PC-9 (cell line): Measurements from ENCODE around the gene PTPRR. TPM values are rescaled to one million over a fixed set of nuclear protein-coding genes. Genes with fewer than 3 reads are reported as not detected.

Experiments used
- BruUV-seq: library from RNA; stranded (reverse); fragments of 400-500 nt; replicated peaks from 2 replicates; lab custom pipeline; 2021; lab: Mats Ljungman, UMichigan
- CTCF ChIA-PET: fragments of 300-600 bp; sonication (Branson Sonifier 250); formaldehyde crosslinking; loops from one replicate; lab custom pipeline; 2022; ENCODE audit warnings: antibody characterized with exemption; lab: Charles Lee
- POLR2A ChIA-PET: fragments of 300-600 bp; sonication (Branson Sonifier 250); formaldehyde crosslinking; loops from one replicate; lab custom pipeline; 2022; ENCODE audit warnings: antibody characterized with exemption; ENCODE audit not compliant: unreplicated experiment; lab: Charles Lee
- DNase-seq, 2 experiments: peaks; one replicate each; pipeline versions ENCODE4 v3.0.0 to v3.0.0-alpha.2; 2015 to 2022; ENCODE audit warnings: mixed read lengths in 1 of 2
- H2AFZ ChIP-seq: fragments of 200-600 bp; sonication (generic); 2 replicates; pipeline ENCODE4 v1.8.1; 2017; ENCODE audit warnings: antibody characterized with exemption
- H3F3A ChIP-seq: fragments of 200-600 bp; sonication (generic); 2 replicates; pipeline ENCODE4 v1.8.1; 2017; ENCODE audit warnings: antibody characterized with exemption, mild to moderate bottlenecking, low read depth; ENCODE audit not compliant: insufficient read depth
- H3K27ac ChIP-seq: fragments of 200-600 bp; sonication (generic); 2 replicates; pipeline ENCODE4 v1.6.1; 2016; ENCODE audit warnings: mixed run types
- H3K27me3 ChIP-seq: fragments of 200-600 bp; sonication (generic); 2 replicates; pipeline ENCODE4 v1.6.1; 2016; ENCODE audit warnings: low read depth, mixed run types; ENCODE audit not compliant: insufficient read depth
- H3K36me3 ChIP-seq: fragments of 200-600 bp; sonication (generic); 2 replicates; pipeline ENCODE4 v1.6.1; 2016; ENCODE audit warnings: low read depth, mixed run types
- H3K4me1 ChIP-seq: fragments of 200-600 bp; sonication (generic); replicated peaks from 2 replicates; pipeline ENCODE4 v1.6.1; 2016; ENCODE audit warnings: mixed run types; ENCODE audit not compliant: insufficient read depth
- H3K4me2 ChIP-seq: fragments of 200-600 bp; sonication (generic); 2 replicates; pipeline ENCODE4 v1.6.1; 2017; ENCODE audit warnings: mixed run types
- H3K4me3 ChIP-seq: fragments of 200-600 bp; sonication (generic); 2 replicates; pipeline ENCODE4 v1.6.1; 2016; ENCODE audit warnings: mixed run types
- H3K79me2 ChIP-seq: fragments of 200-600 bp; sonication (generic); 2 replicates; pipeline ENCODE4 v1.6.1; 2017; ENCODE audit warnings: low read depth, mixed run types
- H3K9me2 ChIP-seq: fragments of 200-600 bp; sonication (generic); 2 replicates; pipeline ENCODE4 v1.8.1; 2017; ENCODE audit warnings: mild to moderate bottlenecking; ENCODE audit not compliant: insufficient read depth
- H3K9me3 ChIP-seq: fragments of 200-600 bp; sonication (generic); 2 replicates; pipeline ENCODE4 v1.8.1; 2016; ENCODE audit warnings: low read depth; ENCODE audit not compliant: insufficient read depth
- H4K20me1 ChIP-seq: fragments of 200-600 bp; sonication (generic); 2 replicates; pipeline ENCODE4 v1.8.1; 2017; ENCODE audit not compliant: insufficient read depth
- EZH2 ChIP-seq: fragments of 200-600 bp; sonication (generic); IDR thresholded peaks from 2 replicates; pipeline ENCODE4 v1.8.0; 2017; ENCODE audit warnings: antibody characterized with exemption, low read depth
- intact Hi-C: fragments of 100-400 bp; cut with micrococcal nuclease; formaldehyde crosslinking; loops from one replicate; pipeline ENCODE4 v1.10.0; 2022; ENCODE audit not compliant: unreplicated experiment
- total RNA-seq: library from RNA; stranded (reverse); gene quantifications from 2 replicates; pipeline ENCODE4 v1.2.3, GENCODE V29; 2021
- TF ChIP-seq, protein P1 (sequence below): fragments of 200-600 bp; sonication (generic); conservative IDR thresholded peaks from 2 replicates; pipeline ENCODE4 v1.6.1; 2017; ENCODE audit warnings: mixed run types, antibody characterized with exemption, mild to moderate bottlenecking, moderate library complexity

The PTPRR gene
- total RNA-seq, 1 experiment from 2014 or later = 12.2 TPM

DNA sequence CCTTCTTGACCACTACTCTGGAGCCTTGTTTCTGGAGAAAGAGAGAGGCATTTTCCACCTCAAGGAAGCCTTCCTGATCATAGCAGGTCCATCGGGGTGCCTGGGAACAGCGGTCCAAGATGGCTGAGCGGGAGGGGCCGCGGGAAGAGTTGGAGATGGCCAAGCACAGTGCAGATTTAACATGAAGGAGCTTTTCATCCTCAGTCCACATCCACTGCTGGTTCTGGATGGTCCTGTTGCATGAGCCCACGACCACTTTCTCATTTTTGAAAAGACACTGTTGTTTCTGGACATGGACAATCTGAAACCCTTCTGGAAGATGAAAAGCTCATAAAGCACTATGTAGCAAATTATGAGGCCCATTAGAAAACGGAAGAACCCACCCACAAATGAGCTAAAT, 284.8 kb downstream of the PTPRR start:
- Histone ChIP-seq H3K9me2 (no peaks in the 10 kb centered on the region), H3F3A (no peaks in the 10 kb centered on the region), H3K36me3 (no peaks in the 10 kb centered on the region), H3K79me2 (no peaks in the 10 kb centered on the region), H3K27ac (no peak overlapping the region), H3K4me3 (no peak overlapping the region), H2AFZ (no peak overlapping the region), H3K9me3 (no peaks in the 10 kb centered on the region; the same call in 1 of the 2 replicates), H3K4me1 (peaks cover 9% of the 10 kb centered on the region; the same call in 1 of the 2 replicates), H3K4me2 (no peak overlapping the region), H3K27me3 (no peaks in the 10 kb centered on the region), H4K20me1 (no peaks in the 10 kb centered on the region)
- DNase-seq = no peak
- ChIA-PET POLR2A (no interaction called here), CTCF (interaction anchor here (0.7 kb wide), 1 partner anchor 801 kb away, joined by 3 read pairs; no protein-coding TSS in a partner anchor)
- intact Hi-C loops = no loop called here
- TF ChIP-seq, protein P1, sequence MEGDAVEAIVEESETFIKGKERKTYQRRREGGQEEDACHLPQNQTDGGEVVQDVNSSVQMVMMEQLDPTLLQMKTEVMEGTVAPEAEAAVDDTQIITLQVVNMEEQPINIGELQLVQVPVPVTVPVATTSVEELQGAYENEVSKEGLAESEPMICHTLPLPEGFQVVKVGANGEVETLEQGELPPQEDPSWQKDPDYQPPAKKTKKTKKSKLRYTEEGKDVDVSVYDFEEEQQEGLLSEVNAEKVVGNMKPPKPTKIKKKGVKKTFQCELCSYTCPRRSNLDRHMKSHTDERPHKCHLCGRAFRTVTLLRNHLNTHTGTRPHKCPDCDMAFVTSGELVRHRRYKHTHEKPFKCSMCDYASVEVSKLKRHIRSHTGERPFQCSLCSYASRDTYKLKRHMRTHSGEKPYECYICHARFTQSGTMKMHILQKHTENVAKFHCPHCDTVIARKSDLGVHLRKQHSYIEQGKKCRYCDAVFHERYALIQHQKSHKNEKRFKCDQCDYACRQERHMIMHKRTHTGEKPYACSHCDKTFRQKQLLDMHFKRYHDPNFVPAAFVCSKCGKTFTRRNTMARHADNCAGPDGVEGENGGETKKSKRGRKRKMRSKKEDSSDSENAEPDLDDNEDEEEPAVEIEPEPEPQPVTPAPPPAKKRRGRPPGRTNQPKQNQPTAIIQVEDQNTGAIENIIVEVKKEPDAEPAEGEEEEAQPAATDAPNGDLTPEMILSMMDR = no peak
- TF ChIP-seq EZH2 = no peak
- no TSS peak for BruUV-seq

DNA sequence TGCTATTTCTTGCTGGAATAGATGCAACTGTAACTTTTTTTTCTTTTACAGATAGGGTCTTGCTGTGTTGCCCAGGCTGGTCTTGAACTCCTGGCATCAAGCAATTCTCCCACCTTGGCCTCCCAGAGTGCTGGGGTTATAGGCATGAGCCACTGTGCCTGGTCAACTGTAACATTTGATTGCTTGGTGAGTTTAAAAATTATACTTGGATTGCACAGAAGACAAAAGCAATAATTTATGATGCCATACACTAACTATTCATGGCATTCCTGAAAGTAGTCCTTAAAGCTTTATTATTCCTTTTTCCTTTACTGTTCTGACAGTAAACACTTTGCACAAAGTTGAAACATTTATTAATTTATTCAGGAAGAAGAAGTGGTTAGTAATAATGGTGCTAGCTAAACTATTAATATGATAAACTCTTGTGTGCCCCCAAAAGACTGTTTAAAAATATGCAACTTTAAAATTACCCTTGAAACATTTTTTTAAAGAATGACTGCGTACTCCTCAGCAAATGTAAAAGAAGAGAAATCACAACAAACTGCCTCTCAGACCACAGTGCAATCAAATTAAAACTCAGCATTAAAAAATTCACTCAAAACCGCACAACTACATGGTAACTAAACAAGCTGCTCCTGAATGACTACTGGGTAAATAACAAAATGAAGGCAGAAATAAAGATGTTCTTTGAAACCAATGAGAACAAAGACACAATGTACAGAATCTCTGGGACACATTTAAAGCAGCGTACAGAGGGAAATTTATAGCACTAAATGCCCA, 291.6 kb downstream of the PTPRR start:
- no TSS peak for BruUV-seq
- H3K4me3 ChIP-seq = no peak overlapping the region
- H3K79me2 ChIP-seq = no peaks in the 10 kb centered on the region
- H3K27me3 ChIP-seq = no peaks in the 10 kb centered on the region
- no peak overlapping the region for H3K27ac ChIP-seq
- no peak overlapping the region for H3K4me2 ChIP-seq
- no peaks in the 10 kb centered on the region for H3F3A ChIP-seq
- TF ChIP-seq, protein P1 = no peak
- no peak for TF ChIP-seq EZH2
- H3K36me3 ChIP-seq = no peaks in the 10 kb centered on the region
- no peaks in the 10 kb centered on the region for H3K9me2 ChIP-seq
- H4K20me1 ChIP-seq = no peaks in the 10 kb centered on the region
- POLR2A ChIA-PET = interaction anchor here (0.7 kb wide), 1 partner anchor 186 kb away, joined by 3 read pairs; no protein-coding TSS in a partner anchor
- no peak overlapping the region for H2AFZ ChIP-seq
- intact Hi-C loops = no loop called here
- DNase-seq = no peak
- no peaks in the 10 kb centered on the region for H3K4me1 ChIP-seq
- no peaks in the 10 kb centered on the region for H3K9me3 ChIP-seq
- CTCF ChIA-PET = no interaction called here

DNA sequence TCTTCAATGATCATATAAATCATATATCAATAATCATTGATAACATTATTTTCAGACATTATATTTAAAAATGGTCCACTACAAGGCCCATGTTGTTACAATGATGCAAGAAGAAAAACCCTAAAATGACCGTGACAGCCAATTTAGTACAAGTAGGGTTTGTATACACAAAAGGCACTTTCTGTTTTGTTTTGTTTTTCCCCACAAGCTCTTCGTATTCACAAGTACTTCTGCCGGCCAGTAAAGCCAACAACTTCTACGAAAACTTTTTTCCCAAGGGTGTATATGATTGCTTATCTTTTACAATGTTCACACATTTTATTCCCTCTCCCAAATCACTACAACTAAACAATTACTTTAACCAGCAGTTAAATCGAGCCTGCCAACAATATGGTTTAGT, 292.9 kb downstream of the PTPRR start:
- no peak overlapping the region for H3K4me3 ChIP-seq
- no peaks in the 10 kb centered on the region for H3K4me1 ChIP-seq
- H3K79me2 ChIP-seq = no peaks in the 10 kb centered on the region
- no peaks in the 10 kb centered on the region for H4K20me1 ChIP-seq
- intact Hi-C loops = no loop called here
- no peak overlapping the region for H2AFZ ChIP-seq
- no peak overlapping the region for H3K4me2 ChIP-seq
- no peaks in the 10 kb centered on the region for H3K27me3 ChIP-seq
- no peaks in the 10 kb centered on the region for H3K9me3 ChIP-seq
- no peaks in the 10 kb centered on the region for H3K36me3 ChIP-seq
- ChIA-PET POLR2A (no interaction called here), CTCF (no interaction called here)
- no peak overlapping the region for H3K27ac ChIP-seq
- no peaks in the 10 kb centered on the region for H3K9me2 ChIP-seq
- H3F3A ChIP-seq = no peaks in the 10 kb centered on the region
- no TSS peak for BruUV-seq
- TF ChIP-seq, protein P1 = no peak
- no peak for TF ChIP-seq EZH2
- no peak for DNase-seq
